NCI-H460 (cell line): ENCODE data around the gene TRIM9. TPM values are rescaled to one million over a fixed set of nuclear protein-coding genes. Genes with fewer than 3 reads are reported as not detected.

Source experiments
- DNase-seq: peaks from one replicate; pipeline ENCODE4 v3.0.0-alpha.2; 2016; ENCODE audit warnings: low read depth; ENCODE audit errors: extremely low read depth
- total RNA-seq: library from RNA; depleted of rRNA; stranded (reverse); fragments of >200 nt; shearing (Covaris generic); gene quantifications from 2 replicates; pipeline ENCODE4 v1.2.3, GENCODE V29; 2014

TRIM9 gene
- total RNA-seq, 1 experiment from 2014 or later = 0.07 TPM

DNA sequence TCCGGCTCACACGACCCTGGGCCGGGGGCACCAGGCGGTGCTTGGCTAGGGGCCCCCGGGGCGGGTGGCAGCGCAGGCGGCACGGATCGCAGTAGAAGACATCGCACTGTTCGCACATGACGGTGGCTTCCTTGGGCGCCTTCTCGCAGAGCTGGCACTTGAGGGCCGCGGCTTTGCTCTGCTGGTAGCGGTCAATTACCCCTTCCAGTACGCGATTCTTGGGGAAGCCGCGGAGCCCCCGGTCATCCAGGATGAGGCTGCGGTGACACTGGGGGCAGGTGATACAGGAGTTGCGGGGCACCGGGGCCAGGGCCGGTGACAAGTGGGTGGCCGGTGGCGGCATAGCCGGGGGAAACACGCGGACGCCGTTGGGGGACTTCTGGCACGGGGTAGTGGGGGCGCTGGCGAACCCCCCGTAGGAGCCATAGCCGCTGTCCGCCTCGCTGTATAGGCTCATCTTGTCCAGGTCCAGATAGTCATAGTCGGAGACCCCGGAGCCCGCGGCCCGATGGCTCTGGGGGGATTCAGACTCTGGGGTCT, 553 bp downstream of the TRIM9 start:
- no peak for DNase-seq

DNA sequence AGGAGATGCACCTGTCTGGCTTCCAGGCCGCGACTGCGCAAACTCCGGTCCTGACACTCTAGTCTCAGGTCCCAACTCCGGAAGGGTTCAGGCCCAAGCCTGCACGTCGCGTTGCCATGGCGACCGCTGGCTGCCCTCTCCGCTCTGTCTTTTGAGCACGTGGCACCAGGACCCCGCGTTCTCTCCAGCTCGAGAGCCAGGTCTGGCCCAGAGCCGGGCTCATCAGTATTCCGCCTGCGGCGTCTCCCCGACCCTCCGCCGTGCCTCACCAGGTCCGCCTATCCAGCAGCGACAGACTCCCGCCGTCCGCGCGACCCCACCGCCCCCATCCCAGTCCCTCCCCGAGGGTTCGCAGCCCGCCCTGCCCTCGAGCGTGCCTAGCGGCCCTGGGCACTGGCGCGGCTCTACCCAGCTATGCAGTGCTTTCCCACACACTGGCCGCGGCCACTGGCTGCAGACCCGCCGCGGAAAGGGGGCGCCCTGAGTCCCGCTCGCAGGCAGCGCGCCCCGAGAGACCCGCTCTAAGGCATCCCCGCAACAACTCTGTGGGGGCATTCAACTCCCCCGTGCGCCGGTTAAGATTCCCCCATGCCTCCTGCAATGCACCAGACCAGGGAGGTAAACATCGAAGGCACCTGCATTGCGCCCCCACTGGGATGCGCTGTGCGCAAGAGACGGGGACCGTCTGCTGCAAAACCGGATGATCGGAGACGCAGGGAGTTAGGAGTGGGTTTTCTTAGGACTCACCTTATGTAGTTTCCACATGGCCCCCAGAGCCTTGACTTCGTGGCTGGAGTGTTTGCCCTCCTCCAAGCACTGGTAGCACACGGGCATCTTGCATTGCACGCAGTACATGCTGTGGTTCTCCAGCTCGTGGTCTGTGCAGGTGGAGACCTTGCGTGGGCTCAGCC, 1.3 kb downstream of the TRIM9 start:
- DNase-seq = no peak

DNA sequence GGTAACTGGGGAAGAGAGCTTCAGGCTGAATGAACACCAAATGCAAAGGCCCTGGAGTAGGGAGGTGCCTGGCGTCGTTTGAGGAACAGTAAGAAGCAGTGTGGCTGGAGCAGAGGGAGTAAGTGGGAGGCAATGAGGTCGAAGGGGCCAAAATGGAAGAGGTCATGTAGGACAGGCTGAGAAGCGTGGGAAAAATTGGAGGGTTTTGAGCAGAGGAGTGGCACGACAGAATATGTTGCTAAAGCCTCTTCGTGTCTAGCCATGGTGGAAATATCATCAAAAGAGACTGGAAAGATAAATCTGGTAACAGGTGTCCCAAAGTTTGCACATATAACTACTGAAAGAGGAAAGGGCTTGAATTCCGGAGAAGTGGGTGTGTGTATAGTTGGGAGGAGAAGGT, 1.9 kb downstream of the TRIM9 start:
- no peak for DNase-seq

DNA sequence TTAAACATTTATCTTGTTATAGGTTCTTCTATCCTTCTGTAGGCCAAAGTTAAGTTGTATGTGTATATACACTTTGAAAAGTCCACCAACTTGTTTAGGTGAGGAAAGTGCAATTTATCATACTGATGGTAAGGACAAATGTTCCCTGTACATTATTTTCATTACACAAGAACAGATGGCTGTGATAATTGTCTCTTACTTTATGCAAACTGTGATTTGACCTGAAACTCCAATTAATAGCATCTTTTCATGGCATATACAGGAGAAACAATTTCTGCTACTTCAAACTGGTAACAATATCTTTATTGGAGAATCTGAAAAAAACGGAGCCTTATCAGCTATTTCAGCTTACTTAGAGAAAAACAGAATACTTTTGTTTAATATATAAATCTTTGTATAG, 5.6 kb downstream of the TRIM9 start:
- no peak for DNase-seq

DNA sequence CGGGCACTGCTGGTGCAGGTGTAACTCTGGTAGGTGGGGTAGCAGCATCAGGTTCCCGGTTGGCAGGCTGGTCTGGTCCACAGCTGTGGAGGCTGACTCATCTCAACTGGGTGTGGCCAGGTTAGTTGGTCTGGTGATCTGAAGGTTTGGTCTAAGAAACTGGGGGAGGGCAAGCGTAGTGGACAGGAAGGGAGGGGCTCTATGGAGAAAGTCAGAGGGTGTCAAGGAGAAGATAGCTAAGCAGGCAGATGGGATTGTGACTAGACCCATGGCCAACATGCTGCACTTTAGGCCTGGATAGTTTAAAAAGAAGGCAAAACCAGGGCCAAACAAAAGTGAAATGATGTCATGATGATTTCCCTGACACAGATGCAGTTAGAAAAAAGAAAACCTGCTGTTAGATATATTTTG, 7.9 kb downstream of the TRIM9 start:
- DNase-seq = no peak

DNA sequence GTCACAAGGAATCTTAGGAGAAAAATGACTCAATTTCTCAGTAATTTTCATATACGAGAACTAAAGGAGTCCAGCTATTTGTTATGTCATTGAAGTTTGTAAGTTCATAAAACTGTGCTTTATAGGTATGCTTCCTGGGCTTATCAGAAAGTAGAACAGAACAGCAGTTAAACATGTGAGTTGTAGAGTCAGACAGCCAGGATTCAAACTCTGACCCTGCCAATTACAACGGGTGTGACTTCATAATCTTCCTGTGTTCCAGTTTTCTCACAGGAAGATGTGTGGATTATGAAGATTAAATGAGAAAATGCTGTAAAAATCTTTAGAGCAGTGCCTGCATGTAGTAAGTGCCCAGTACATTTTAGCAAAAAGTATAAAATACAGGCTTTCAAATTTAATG, 8.9 kb downstream of the TRIM9 start:
- no peak for DNase-seq

DNA sequence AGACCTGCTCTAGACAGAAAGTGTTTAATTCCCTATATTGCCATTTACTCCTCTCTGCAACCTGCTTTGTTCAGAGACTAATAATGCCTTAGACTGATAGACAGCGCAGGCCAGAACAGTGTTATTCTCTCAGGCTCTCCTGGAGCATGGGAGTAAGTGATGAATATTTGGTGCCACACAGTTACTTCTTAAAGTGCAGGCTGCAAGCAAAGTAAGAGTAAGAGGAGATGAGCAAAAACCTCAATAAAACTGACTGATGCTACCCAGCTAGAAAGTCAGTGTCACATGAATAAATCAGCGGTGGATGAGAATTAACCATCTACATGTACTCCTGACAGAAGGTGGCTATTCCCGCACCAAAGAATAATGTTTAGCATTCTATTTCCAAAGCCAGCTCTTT, 9.9 kb downstream of the TRIM9 start:
- DNase-seq = no peak

DNA sequence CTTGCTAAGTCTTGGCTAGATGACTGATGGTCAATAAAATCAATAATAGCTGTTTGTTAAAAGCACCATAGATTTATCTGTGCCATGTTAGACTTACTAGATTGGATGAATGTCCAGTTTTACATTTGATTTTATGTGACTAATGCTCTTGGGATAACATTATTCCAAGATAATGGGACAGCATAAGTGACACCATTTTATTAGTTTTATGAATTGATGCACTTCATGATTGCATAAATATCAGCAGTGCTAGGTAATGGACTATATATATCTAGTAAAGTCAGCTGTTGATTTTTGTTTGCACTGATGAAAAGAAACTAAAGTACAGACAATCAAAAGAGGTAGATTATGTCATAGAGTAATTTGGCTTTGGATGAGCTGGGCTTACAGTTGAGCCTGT, 10.4 kb downstream of the TRIM9 start:
- DNase-seq = no peak

DNA sequence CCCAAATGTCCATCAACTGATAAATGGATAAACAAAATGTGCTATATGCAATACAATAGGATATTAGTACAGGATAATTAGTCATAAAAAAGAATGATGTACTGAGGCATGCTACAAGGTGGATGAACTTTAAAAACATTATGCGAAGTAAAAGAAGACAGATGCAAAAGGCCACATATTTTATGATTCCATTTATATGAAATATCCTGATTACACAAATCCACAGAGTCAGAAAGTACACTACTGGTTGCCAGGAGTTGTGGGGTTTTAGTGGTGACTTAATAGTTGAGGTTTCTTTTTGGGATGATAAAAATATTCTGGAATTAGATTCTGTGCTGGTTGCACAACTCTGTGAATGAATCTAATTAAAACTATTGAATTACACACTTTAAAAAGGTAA, 12.6 kb downstream of the TRIM9 start:
- DNase-seq = no peak

DNA sequence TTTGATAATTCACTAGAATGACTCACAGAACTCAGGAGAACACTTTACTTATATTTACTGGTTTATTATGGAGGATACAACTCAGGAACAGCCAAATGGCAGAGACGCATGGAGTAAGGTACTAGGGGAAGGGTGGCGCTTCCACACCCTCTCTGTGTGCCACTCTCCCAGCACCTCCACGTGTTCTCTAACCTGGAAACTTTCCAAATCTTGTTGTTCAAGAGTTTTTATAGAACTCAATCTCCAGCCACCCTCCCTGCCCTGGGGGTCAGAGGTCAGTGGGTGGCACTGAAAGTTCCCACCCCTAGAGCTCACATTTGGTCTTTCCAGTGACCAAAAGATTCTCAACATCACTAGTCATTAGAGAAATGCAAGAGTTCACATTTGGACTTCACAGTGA, 13.2 kb downstream of the TRIM9 start:
- no peak for DNase-seq

DNA sequence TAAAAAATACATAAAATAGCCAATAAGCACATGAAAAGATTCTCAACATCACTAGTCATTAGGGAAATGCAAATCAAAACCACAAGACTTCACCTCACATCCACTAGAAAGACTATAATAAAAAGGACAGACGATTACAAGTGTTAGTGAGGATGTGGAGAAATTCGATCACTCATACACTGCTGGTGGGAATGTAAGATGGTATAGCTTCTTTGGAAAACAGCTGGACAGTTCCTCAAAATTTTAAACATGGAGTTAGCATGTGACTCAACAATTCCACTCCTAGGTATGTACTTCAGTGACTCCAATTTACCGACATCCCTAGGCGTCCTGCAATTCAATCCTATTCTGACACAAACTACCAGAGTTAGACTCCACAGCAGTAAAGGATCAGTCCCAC, 13.7 kb downstream of the TRIM9 start:
- no peak for DNase-seq

DNA sequence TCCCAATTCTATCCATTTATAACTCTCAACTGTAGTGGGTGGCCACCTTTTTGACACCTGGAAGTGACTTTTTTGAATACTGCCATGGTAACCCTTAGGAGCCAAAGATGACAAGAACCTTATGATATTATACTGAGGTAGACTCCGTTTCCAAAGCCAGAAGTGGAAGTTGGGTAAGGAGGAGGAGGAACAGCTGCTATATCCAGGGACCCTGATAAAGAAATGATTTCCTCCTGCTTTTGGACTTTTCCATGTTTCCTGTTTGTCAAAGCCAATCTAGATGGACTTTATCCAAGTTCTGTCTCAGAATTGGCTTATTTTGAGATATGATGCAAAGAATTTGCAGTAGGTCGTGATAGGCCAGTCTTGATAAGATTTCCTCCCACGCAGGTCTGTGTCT, 14.3 kb downstream of the TRIM9 start:
- DNase-seq = no peak

DNA sequence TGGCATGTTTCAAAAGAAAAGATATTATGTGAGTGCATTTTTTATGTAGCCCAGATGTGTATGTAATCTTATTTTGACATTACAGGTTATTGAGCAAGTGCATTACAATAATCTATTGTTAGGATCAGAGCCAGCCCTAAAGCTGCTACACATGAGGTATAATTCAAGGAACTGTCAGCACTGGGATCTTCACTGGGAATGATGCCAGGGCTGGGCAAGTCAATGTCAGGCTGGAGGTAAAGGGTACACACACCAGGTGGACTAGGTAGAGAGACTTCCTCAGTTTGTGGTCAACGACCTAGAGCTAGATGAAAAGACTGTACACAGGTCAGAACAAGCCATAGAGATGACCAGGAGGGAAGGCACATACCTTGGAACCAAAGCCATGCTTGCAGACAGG, 15.4 kb downstream of the TRIM9 start:
- DNase-seq = no peak

DNA sequence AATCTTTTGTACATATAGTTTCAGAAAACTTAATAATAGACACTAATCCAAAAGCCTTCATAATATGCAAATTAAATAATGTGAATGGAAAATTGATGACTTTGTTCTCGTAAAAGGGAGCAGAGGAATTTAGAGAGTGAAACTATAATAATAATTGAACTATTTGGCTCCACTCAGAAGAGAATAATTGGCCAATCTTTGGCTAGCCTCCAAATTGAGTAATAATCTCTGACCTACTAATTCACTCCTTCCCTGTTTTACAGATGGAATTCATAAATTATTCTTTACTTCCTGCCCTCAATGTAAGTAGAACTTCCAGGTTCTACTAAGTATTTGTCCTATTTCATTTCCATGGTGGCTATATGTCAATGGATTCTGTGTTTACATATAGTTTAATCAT, 15.8 kb downstream of the TRIM9 start:
- DNase-seq = no peak

DNA sequence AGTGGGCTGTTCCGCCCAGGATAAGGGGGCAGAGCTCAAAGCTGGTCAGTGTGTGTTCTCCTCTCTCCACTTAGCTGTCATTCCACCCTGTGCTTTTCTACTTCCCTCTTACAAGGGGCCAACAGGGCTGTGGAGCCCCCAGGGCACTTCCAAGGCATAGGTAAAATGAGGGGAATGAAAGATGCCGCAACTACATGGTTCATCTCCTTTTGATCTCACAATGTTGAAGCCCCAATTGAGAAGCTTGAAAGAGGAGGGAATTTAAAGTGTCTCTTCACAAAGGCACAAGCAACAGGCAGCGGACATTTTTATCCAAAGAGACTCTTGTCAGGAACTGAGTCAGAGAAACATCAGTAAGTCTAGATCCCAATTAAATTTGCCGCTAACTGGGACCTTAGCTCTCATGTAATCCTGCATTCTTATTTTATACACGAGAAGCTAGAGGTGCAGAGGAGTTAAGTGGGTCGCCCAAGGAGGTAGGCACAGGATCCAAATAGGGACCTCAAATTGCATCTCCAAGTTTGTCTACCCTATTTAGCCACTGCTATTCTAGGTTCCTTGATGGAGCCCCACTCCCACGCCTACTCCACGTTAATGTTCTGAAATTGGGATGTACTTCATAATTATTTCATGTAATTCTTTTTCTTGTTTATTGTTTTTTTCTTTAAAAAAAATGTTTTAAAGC, 20.1 kb downstream of the TRIM9 start:
- DNase-seq = no peak

DNA sequence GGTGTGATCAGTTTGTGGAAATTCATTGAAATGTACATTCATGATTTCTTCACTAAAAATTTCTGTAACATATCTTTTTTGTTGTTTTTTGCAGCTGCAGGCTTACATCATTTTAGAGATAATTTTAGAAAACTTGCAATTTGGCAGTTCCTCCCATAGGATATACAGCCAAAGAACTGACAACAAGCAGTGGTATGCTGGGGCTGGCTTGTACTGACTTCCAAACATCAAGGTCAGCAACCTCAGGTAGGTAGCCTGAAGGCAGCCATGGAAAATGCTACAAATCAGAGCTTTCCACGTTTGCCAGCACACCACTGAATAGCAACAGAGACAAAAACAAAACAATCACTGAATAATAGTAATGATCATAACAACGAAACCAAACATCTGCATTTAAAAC, 21.2 kb downstream of the TRIM9 start:
- DNase-seq = no peak

DNA sequence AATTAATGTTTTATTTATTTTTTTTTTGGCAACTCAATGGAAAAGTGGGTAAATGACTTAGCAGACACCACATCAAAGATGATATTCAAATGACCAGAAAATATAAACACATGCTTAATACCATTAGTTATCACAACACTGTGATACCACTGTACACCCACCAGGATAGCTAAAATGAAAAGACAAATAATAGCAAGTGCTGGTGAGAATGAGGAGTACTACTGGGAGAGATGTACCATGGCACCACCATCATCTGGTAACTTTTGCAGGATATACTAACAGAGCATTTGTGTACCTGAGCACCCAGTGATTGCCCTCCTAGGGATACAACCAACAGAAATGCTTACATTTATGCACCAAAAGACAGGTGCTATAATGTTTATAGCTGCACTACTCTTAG, 21.9 kb downstream of the TRIM9 start:
- no peak for DNase-seq

DNA sequence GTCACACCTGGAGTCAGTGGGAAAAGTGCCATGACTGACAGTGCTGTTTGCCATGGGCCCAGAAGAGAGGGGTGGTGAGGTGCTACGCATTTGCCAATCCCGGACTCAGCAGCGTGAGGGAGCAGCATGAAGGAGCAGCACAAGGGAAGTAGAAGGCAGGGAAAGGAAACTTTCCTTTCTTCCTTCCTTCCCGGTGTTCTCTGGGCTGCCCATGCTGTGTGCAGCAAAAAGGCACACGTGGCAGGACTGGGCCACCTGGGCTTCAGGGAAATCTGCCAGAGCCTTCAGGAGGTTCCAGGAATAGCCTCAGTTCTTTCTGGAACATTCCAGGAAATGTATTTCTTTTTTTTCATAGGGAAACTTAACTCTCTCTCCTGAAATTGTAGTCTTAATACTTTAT, 23.0 kb downstream of the TRIM9 start:
- no peak for DNase-seq

DNA sequence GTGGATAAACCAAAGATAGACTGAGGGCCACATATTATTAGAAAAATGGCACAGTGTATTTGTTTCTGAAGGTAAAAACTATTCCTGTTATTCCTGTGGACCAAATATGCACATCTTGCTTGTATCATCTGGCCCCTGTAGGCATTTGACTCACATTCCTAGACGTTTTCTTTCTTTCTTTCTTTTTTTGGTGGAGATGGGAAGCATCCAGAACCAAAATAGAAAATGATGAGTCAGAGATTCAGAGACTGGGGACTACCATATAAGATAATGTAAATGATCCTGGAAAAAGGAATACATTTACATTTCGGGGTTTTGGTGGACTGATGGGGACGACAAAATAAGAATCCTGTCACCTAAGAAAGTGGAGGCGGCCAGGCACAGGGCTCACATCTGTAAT, 24.2 kb downstream of the TRIM9 start:
- DNase-seq = no peak

DNA sequence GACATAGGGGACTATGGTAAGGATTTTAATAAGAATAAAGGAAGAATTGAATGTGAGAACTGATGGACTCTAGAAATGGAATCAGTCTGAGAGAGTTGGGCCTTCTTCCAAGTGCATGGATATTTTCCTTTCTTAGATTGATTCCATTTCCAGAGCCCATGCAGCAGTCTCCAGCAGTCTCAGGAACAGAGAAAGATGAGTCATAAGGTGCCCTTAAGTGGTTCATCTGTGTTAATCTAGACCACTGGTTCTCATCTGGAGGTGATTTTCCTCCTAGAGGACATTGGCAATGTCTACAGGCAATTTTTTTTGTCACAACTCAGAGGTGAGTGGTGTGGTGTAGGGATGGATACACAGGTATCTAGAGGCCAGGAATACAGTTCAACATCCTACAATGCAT, 25.9 kb downstream of the TRIM9 start:
- DNase-seq = no peak

DNA sequence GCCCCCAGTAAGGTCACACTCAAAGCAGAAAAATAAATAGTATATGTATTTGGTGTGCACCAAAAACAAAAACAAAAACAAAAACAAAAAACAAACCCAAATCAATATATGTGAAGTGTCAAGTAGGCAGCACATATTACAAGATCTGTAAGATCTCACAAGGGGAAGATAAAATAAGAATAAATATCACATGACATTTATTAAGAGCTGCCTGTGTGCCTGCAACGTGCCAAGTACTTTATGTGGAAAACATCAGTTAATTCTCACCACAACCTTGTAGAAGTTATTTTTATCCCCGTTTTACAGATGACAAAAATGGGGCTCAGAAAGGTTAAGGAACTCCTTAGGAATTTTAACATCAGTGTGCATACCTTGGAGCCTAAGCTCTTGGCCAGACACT, 26.6 kb downstream of the TRIM9 start:
- no peak for DNase-seq

DNA sequence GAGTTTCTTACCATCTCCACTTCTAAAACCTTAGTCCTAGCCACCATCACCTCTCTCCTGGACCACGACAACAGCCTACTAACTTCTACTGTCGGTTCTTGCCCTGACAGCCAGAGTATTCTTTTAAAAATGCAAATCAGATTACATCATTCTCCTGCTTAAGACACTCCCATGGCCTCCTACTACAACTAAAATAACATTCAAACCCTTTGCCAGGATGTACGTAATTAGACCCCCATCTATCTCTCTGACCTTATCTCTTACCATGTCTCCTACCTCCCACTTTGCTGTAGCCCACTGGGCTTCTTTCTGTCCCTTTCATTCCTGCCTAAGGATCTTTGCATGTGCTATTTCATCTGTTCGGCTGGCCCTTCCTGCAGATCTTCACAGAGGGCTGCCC, 27.6 kb downstream of the TRIM9 start:
- DNase-seq = no peak
